Aorta (tissue), 5 donors: ENCODE data around the gene TATDN3. TPM values are rescaled to one million over a fixed set of nuclear protein-coding genes. Genes with fewer than 3 reads are reported as not detected.
"Not testable (repeated sequence)": the region's sequence is repeated elsewhere in the genome, so short reads cannot be mapped to it uniquely, and the experiment has no call there.

Source experiments
- ATAC-seq: fragments of 200-7000 bp; cut with Tn5 transposase; one replicate; pipeline ENCODE4 v1.9.1; 2022; ENCODE audit warnings: moderate library complexity; ENCODE audit not compliant: low FRiP score
- DNase-seq, 2 donors: peaks; one replicate each; pipeline ENCODE4 v3.0.0-alpha.2; 2020
- H3K27ac ChIP-seq, 2 donors: one replicate each; pipeline ENCODE4 v1.5.1; 2013; ENCODE audit warnings: low read length in 2 of 2, mild to moderate bottlenecking in 2 of 2, moderate library complexity in 2 of 2, control low read depth in 1 of 2, inconsistent platforms in 1 of 2, low read depth in 1 of 2
- H3K27me3 ChIP-seq, 2 donors: one replicate each; pipeline ENCODE4 v1.6.1; 2013; ENCODE audit warnings: control low read depth in 1 of 2, low read length in 1 of 2, mild to moderate bottlenecking in 1 of 2, moderate library complexity in 1 of 2; ENCODE audit not compliant: insufficient read depth in 2 of 2, control insufficient read depth in 1 of 2
- H3K36me3 ChIP-seq, 2 donors: one replicate each; pipeline ENCODE4 v1.6.1; 2013; ENCODE audit warnings: control low read depth in 1 of 2, low read length in 1 of 2, mild to moderate bottlenecking in 1 of 2; ENCODE audit not compliant: insufficient read depth in 2 of 2, control insufficient read depth in 1 of 2
- H3K4me1 ChIP-seq, 2 donors: one replicate each; pipeline ENCODE4 v1.6.1; 2013; ENCODE audit warnings: low read length in 2 of 2, control low read depth in 1 of 2, mild to moderate bottlenecking in 1 of 2, moderate library complexity in 1 of 2; ENCODE audit not compliant: insufficient read depth in 2 of 2, control insufficient read depth in 1 of 2
- H3K4me3 ChIP-seq, 2 donors: one replicate each; pipeline ENCODE4 v1.5.1; 2013; ENCODE audit warnings: low read length in 2 of 2, control low read depth in 1 of 2, mild to moderate bottlenecking in 1 of 2
- H3K9me3 ChIP-seq: one replicate; pipeline ENCODE4 v1.6.1; 2013; ENCODE audit warnings: mild to moderate bottlenecking, low read length; ENCODE audit not compliant: control insufficient read depth
- WGBS, 2 donors: extraction: QIAGEN DNeasy Blood & Tissue Kit; methylation state at CpG; one replicate each; pipeline ENCODE4 v1.1.7; 2013; 5-methylcytosine and 5-hydroxymethylcytosine counted together
- intact Hi-C, 2 donors: fragments of 100-400 bp; cut with DNase I; formaldehyde crosslinking; loops; one replicate each; pipeline versions ENCODE4 v1.14.2 to v1.15.0; 2022
- polyA plus RNA-seq, 2 donors: library from polyadenylated mRNA; stranded (reverse); fragments of 200-250 nt; gene quantifications; one replicate each; pipeline ENCODE4 v1.2.3, GENCODE V29; 2013
- total RNA-seq, 2 donors: library from RNA; stranded (reverse); fragmentation: NEBNext Ultra II Directional; extraction: Animal tissue kit (Norgen Biotek cat#: 25700); gene quantifications; one replicate each; pipeline ENCODE4 v1.2.1, GENCODE V29; 2021
- donor health status: healthy with polysubstance abuse.
- donor health status: Bipolar disorder and iron deficiency.
- donor health status: DM: no; HTN: no; CAD: no.
- donor health status: DM: no; HTN: no; CAD: no.
- donor health status: DM: yes; HTN: yes; CAD: no.

The TATDN3 gene
- total and polyA plus RNA-seq, 4 donors = 10.1 to 27.0 (median 11.2) TPM

DNA sequence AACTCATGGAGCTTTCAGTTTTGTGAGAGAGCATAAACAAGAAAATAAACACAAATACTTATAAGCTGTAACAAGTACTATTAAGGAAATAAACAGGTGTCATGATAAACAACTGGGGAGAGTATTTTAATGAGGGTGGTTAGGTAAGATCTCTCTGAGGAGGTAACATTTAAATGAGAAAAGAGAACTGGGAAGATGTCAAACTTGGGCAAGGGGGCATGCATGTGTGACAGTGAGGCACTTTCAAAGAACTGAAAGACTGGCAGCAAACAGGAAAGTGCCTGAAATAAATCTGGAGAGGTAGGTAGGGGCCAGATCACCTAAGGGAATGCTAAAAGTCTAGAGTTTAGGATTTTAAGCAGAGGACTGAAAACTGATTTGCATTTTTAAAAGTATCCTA lies 37.9 kb upstream of the TATDN3 start:
- intact Hi-C loops = no loop called here
- no peak for ATAC-seq
- Histone ChIP-seq H3K4me3 (no peak overlapping the region), H3K4me1 (no peaks in the 10 kb centered on the region), H3K36me3 (no peaks in the 10 kb centered on the region), H3K27ac (no peak overlapping the region), H3K9me3 (no peaks in the 10 kb centered on the region), H3K27me3 (no peaks in the 10 kb centered on the region)
- DNase-seq = no peak

DNA sequence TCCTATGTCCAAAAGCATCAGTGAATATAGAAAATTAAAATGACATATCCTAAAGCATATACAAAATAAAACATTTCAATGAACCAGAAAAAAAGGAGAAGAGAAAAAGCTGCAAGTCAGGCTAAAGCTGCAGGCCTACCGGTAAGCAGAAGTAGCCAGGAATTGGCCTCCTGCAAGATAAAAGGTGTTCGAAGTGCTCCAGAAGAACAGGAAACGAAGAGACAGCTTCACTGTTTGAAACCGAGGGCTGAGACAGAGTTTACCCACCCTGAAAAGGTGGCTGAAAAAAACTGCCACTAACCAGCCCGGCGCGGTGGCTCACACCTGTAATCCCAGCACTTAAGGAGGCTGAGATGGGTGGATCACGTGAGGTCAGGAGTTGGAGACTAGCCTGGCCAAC lies 37.5 kb upstream of the TATDN3 start:
- H3K4me1 ChIP-seq = no peaks in the 10 kb centered on the region

GRCh38 chr1:212754680-212755079 lies 37.0 kb upstream of the TATDN3 start:
- intact Hi-C loops = no loop called here
- no peaks in the 10 kb centered on the region for H3K9me3 ChIP-seq
- H3K27ac ChIP-seq = no peak overlapping the region
- H3K4me3 ChIP-seq = no peak overlapping the region
- WGBS, 2 donors = 40 to 45% methylated on average over 1 of the region's 1 CpG
- no peaks in the 10 kb centered on the region for H3K4me1 ChIP-seq
- H3K36me3 ChIP-seq = no peaks in the 10 kb centered on the region
- ATAC-seq (no peak), DNase-seq (no peak)
- no peaks in the 10 kb centered on the region for H3K27me3 ChIP-seq

More for the DNA sequence above, 37.5 kb upstream of the TATDN3 start:
- no peaks in the 10 kb centered on the region for H3K27me3 ChIP-seq
- WGBS, 2 donors = 83% methylated on average over 8 of the region's 8 CpGs
- ATAC-seq = no peak
- H3K27ac ChIP-seq = no peak overlapping the region
- H3K4me3 ChIP-seq = no peak overlapping the region
- no peaks in the 10 kb centered on the region for H3K9me3 ChIP-seq
- no peaks in the 10 kb centered on the region for H3K36me3 ChIP-seq
- intact Hi-C loops = no loop called here
- DNase-seq = no peak

GRCh38 chr1:212759683-212760082 lies 32.0 kb upstream of the TATDN3 start:
- 97% methylated on average over 5 of the region's 5 CpGs for WGBS, 2 donors
- no peaks in the 10 kb centered on the region for H3K9me3 ChIP-seq
- ATAC-seq = peak; percentile 26
- no peak overlapping the region for H3K4me3 ChIP-seq
- DNase-seq = no peak
- H3K27me3 ChIP-seq = no peaks in the 10 kb centered on the region
- no peaks in the 10 kb centered on the region for H3K4me1 ChIP-seq
- H3K27ac ChIP-seq = no peak overlapping the region
- intact Hi-C loops = no loop called here
- H3K36me3 ChIP-seq = no peaks in the 10 kb centered on the region

DNA sequence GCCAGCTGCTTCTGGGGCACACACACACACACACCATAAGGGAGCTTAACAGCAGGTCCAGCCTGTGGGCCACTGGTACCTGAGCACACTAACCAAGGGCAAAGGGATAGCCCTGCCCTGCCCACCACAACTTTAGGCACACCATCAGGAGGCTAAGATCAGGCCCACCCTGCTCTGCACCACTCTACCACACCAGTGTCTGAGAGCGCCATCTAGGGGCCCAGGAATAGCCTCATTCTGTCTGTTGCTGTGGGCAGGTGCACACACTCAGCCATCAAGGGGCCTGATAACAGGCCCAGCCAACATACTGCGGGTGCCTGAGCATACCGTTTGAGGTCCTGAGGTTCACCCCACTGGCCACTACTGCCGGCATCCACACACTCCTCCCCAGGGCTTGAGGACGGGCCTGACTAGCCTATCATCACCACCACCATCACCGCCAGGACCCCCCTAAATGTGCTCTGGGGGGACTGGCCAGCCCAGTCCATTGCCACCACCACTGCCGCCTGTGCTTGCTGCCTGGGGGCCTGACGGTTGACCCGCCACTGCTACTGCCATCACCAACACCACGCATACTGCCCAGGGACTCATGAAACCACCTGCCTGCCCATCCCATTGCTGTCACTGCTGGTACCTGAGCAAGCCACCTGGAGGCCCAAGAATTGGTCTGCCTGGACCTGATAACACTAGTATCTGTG lies 31.4 kb upstream of the TATDN3 start:
- ATAC-seq (peak; percentile 60), DNase-seq (no peak)
- Histone ChIP-seq H3K4me1 (no peaks in the 10 kb centered on the region), H3K36me3 (no peaks in the 10 kb centered on the region), H3K4me3 (no peak overlapping the region), H3K27ac (no peak overlapping the region), H3K9me3 (no peaks in the 10 kb centered on the region), H3K27me3 (no peaks in the 10 kb centered on the region)
- 93 to 96% methylated on average over 8 to 10 of the region's 10 CpGs for WGBS, 2 donors
- intact Hi-C loops = no loop called here

DNA sequence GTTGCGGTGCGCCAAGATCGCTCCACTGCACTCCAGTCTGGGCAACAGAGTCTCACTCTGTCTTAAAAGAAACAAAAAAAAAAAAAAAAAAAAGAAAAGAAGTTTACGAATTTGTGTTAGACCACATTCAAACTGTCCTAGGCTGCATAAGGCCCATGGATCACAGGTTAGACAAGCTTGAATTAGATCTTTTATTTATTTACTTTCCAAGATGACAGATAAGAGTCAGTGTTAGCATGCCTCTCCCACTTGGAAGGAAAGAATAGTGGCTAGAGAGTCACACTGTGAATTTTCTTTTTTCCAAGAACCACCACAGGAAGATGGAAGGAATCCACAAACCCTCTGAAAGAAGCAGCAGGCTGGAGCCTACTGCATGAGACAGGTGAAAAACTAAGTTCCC lies 29.5 kb upstream of the TATDN3 start:
- H3K4me3 ChIP-seq = no peak overlapping the region
- DNase-seq (no peak), ATAC-seq (no peak)
- H3K36me3 ChIP-seq = no peaks in the 10 kb centered on the region
- H3K27me3 ChIP-seq = no peaks in the 10 kb centered on the region
- intact Hi-C loops = no loop called here
- WGBS, 2 donors = 95 to 96% methylated on average over 4 of the region's 4 CpGs
- H3K4me1 ChIP-seq = no peaks in the 10 kb centered on the region
- no peaks in the 10 kb centered on the region for H3K9me3 ChIP-seq
- no peak overlapping the region for H3K27ac ChIP-seq

DNA sequence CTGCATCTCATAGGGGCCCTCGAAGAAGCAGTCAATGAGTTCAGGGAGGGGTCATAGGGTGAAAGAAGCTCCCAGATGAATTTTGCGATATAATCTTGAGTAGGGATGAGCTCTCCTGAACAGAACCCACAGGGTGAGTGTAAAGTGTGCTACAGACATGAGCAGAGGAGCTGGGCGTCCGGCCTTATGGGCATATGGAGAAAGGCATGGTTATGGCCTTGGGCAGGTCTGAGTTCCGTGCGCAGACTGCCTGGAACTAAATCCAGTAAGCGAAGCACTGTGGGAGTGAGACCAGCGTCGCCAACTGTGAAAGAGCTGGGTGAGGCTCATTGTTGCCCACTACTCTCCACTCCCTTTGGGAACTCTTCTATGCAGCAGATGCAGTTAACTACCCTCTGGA lies 28.9 kb upstream of the TATDN3 start:
- H3K27ac ChIP-seq = no peak overlapping the region
- no peak overlapping the region for H3K4me3 ChIP-seq
- ATAC-seq = no peak
- no peaks in the 10 kb centered on the region for H3K27me3 ChIP-seq
- no peak for DNase-seq
- WGBS, 2 donors = 96 to 97% methylated on average over 9 of the region's 9 CpGs
- H3K36me3 ChIP-seq = no peaks in the 10 kb centered on the region
- no peaks in the 10 kb centered on the region for H3K9me3 ChIP-seq
- intact Hi-C loops = no loop called here
- no peaks in the 10 kb centered on the region for H3K4me1 ChIP-seq

DNA sequence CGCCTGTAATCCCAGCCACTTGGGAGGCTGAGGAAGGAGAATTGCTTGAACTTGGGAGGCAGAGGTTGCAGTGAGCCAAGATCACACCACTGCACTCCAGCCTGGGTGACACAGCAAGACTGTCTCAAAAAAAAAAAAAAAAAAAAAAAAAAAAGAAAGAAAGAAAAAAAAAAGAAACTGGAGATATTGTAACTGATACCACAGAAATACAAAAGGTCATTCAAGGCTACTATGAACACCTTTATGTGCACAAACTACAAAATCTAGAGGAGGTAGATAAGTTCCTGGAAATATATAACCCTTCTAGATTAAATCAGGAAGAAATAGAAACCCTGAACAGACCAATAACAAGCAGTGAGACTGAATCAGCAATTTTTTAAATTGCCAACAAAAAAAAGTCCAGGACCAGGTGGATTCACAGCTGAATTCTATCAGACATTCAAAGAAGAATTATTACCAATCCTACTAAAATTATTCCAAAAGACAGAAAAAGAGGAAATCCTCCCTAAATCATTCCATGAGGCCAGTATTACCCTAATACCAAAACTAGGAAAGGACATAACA lies 26.9 kb upstream of the TATDN3 start:
- intact Hi-C loops, ATAC-seq: not testable (repeated sequence)
- WGBS, 2 donors = 94 to 95% methylated on average over 1 of the region's 1 CpG

DNA sequence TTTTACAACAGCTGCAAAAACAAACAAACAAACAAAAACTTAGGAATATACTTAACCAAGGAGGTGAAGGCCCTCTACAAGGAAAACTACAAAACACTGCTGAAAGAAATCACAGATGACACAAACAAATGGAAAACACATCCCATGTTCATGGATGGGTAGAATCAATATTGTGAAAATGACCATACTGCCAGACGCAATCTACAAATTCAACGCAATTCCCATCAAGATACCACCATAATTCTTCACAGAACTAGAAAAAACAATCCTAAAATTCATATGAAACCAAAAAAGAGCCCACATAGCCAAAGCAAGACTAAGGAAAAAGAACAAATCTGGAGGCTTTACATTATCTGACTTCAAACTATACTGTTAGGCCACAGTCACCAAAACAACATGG lies 24.9 kb upstream of the TATDN3 start:
- intact Hi-C loops, H3K9me3 ChIP-seq: not testable (repeated sequence)

More for the DNA sequence above, 26.9 kb upstream of the TATDN3 start:
- H3K9me3 ChIP-seq, H3K27ac ChIP-seq, DNase-seq, H3K27me3 ChIP-seq, H3K4me3 ChIP-seq, H3K4me1 ChIP-seq, H3K36me3 ChIP-seq: not testable (repeated sequence)

More for the DNA sequence above, 24.9 kb upstream of the TATDN3 start:
- WGBS, 2 donors = 49 to 50% methylated on average over 2 of the region's 2 CpGs
- not testable (repeated sequence) for H3K4me3 ChIP-seq, H3K36me3 ChIP-seq, H3K27ac ChIP-seq, ATAC-seq, DNase-seq, H3K4me1 ChIP-seq, H3K27me3 ChIP-seq
